Measurements from ENCODE around the gene UBE2N.
"Not testable (repeated sequence)": the region's sequence is repeated elsewhere in the genome, so short reads cannot be mapped to it uniquely, and the experiment has no call there.

UBE2N gene

GRCh38 chr12:93442411-93443340 is 929 bp upstream of the UBE2N start:
- DNase-seq: no peak

GRCh38 chr12:93441081-93441616 is 598 bp downstream of the UBE2N start:
- DNase-seq: peak; percentile 50

GRCh38 chr12:93440043-93440835 is 1.5 kb downstream of the UBE2N start:
- DNase-seq: no peak

- no peak for DNase-seq
Measured at GRCh38 chr12:93438266-93439050, 3.3 kb downstream of the UBE2N start.

GRCh38 chr12:93434256-93434865 is 7.4 kb downstream of the UBE2N start:
- DNase-seq: peak; percentile 53

GRCh38 chr12:93432031-93432430 is 9.7 kb downstream of the UBE2N start:
- not testable (repeated sequence) for DNase-seq

GRCh38 chr12:93430280-93430679 is 11.5 kb downstream of the UBE2N start:
- no peak for DNase-seq

- no peak for DNase-seq
Measured at GRCh38 chr12:93429852-93430251, 11.9 kb downstream of the UBE2N start.

GRCh38 chr12:93429448-93429847 is 12.3 kb downstream of the UBE2N start:
- DNase-seq: no peak

GRCh38 chr12:93427779-93428564 is 13.8 kb downstream of the UBE2N start:
- no peak for DNase-seq

GRCh38 chr12:93426412-93426805 is 15.3 kb downstream of the UBE2N start:
- DNase-seq: no peak

GRCh38 chr12:93425736-93426411 is 15.9 kb downstream of the UBE2N start:
- no peak for DNase-seq

GRCh38 chr12:93422050-93422449 is 19.7 kb downstream of the UBE2N start:
- no peak for DNase-seq

GRCh38 chr12:93419388-93420034 is 22.2 kb downstream of the UBE2N start:
- DNase-seq: peak; percentile 68

- no peak for DNase-seq
Measured at GRCh38 chr12:93417967-93418480, 23.7 kb downstream of the UBE2N start.

- no peak for DNase-seq
Measured at GRCh38 chr12:93415723-93416464, 25.9 kb downstream of the UBE2N start.

GRCh38 chr12:93413064-93413463 is 28.7 kb downstream of the UBE2N start:
- DNase-seq: peak; percentile 19

- not testable (repeated sequence) for DNase-seq
Measured at GRCh38 chr12:93412396-93412795, 29.4 kb downstream of the UBE2N start.

- DNase-seq: not testable (repeated sequence)
Measured at GRCh38 chr12:93411060-93411459, 30.7 kb downstream of the UBE2N start.

All from suppressor macrophage treated with lipopolysaccharide for 4 hours (primary cell).